ENCODE data around the gene IPCEF1. TPM values are rescaled to one million over a fixed set of nuclear protein-coding genes. Genes with fewer than 3 reads are reported as not detected.
A peak's percentile ranks its signal among the peaks of the same experiment; 100 is the strongest.

The IPCEF1 gene
- total and polyA plus RNA-seq, 2 donors (not counting 3 experiments of a cell fraction or from before 2014, with no cell fraction given), result 0.01 to 0.51 TPM

DNA sequence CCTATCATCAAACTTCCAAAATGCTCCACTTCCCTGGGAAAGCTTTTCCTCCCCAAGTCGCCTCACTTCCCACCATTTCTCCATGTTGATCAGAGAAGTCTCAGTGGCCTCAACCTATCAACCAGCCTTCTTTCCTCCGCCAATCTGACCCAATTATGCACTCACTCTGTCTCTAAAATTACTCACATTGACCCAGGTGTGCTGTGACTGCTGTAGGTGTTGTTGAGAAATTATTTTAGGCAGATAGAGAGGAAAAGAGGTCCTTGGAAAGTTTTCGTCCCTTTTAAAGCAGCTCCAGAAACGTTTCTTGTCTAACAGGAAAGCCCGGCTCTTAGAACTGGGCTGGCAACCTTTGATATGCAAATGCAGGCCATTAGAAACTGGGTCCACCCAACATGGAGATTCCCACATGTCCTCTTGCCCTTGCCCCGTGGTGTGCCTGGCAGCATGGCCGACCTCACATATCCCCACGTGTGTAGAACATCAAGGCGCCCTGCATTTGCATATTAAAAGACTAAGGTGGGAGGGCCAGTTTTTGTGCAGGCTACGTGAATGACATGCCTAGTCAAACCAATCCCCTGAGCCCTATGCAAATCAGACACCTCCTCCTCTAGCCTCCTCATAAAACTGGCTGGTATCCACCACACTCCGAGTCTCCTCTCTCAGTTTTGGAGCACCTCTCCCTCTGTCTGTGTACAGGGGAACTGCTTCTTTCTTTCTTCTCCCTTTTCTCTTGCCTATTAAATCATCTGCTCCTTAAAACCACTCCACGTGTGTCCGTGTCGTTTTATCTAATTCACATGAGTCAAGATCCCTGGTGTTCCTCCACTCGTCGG is 12.9 kb downstream of the IPCEF1 start:
- TF ChIP-seq, protein P1, sequence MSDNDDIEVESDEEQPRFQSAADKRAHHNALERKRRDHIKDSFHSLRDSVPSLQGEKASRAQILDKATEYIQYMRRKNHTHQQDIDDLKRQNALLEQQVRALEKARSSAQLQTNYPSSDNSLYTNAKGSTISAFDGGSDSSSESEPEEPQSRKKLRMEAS (IDR thresholded peaks at IDR 0.05; ENCODE audit: insufficient read depth, insufficient read length), result no peak
- TF ChIP-seq FOS (IDR thresholded peaks at IDR 0.05; ENCODE audit: borderline replicate concordance, insufficient read depth, low read length) (no peak), JUN (IDR thresholded peaks at IDR 0.05; ENCODE audit: borderline replicate concordance, insufficient read depth, insufficient read length, low read depth) (no peak), POLR2A (IDR thresholded peaks at IDR 0.05; ENCODE audit: low read depth, low read length) (no peak), EZH2 (IDR thresholded peaks at IDR 0.05; ENCODE audit: borderline replicate concordance, low read depth, low read length, severe bottlenecking) (no peak), MYC (IDR thresholded peaks at IDR 0.05; ENCODE audit: low read depth, low read length) (no peak), POLR2AphosphoS5 (IDR thresholded peaks at IDR 0.05; ENCODE audit: insufficient read depth, low read depth, low read length) (no peak), GATA2 (IDR thresholded peaks at IDR 0.05; ENCODE audit: insufficient read depth, insufficient read length, low read depth, low read length) (no peak)
- TF ChIP-seq, protein P2, sequence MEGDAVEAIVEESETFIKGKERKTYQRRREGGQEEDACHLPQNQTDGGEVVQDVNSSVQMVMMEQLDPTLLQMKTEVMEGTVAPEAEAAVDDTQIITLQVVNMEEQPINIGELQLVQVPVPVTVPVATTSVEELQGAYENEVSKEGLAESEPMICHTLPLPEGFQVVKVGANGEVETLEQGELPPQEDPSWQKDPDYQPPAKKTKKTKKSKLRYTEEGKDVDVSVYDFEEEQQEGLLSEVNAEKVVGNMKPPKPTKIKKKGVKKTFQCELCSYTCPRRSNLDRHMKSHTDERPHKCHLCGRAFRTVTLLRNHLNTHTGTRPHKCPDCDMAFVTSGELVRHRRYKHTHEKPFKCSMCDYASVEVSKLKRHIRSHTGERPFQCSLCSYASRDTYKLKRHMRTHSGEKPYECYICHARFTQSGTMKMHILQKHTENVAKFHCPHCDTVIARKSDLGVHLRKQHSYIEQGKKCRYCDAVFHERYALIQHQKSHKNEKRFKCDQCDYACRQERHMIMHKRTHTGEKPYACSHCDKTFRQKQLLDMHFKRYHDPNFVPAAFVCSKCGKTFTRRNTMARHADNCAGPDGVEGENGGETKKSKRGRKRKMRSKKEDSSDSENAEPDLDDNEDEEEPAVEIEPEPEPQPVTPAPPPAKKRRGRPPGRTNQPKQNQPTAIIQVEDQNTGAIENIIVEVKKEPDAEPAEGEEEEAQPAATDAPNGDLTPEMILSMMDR (IDR thresholded peaks at IDR 0.05; ENCODE audit: extremely low read depth in 1 of 2, insufficient read depth in 1 of 2, low read depth in 1 of 2, low read length in 2 of 2), result no peak
- no peak overlapping the region for H3K4me3 ChIP-seq (replicated peaks in 1 of 3; ENCODE audit: insufficient read depth in 1 of 3, low read depth in 1 of 3, low read length in 3 of 3)
- intact Hi-C loops (cut with micrococcal nuclease) (no loop called here), dilution Hi-C loops (cut with MboI; ENCODE audit: extremely low pct_ligation_motif_present, low sequenced_read_pairs) (no loop called here)
- ChIA-PET CTCF (no interaction called here), POLR2A (no interaction called here)
- H4K20me1 ChIP-seq (replicated peaks; ENCODE audit: control insufficient read depth, extremely low read depth, insufficient read depth, low read length), result no peaks in the 10 kb centered on the region
- no peaks in the 10 kb centered on the region for H3K9me1 ChIP-seq (replicated peaks; ENCODE audit: control insufficient read depth, extremely low read depth, insufficient read depth, low read length)
- H2AFZ ChIP-seq (ENCODE audit: low read depth, low read length), result no peak overlapping the region
- DNase-seq (ENCODE audit: low read depth, low spot score), result peak; percentile 5
- no peak overlapping the region for H3K27ac ChIP-seq (ENCODE audit: insufficient read depth, low read depth, low read length)
- H3K4me1 ChIP-seq (ENCODE audit: control insufficient read depth, extremely low read depth, insufficient read depth, low read length), result no peaks in the 10 kb centered on the region
- H3K9me3 ChIP-seq (replicated peaks; ENCODE audit: control insufficient read depth, insufficient read depth, low read length), result no peaks in the 10 kb centered on the region
- no peak overlapping the region for H3K4me2 ChIP-seq (ENCODE audit: insufficient read depth, low read length)
- no peaks in the 10 kb centered on the region for H3K79me2 ChIP-seq (ENCODE audit: control insufficient read depth, insufficient read depth, low read length)
- H3K9ac ChIP-seq (replicated peaks; ENCODE audit: extremely low read depth, insufficient read depth, low read length), result no peak overlapping the region
- no peak for FAIRE-seq
- H3K36me3 ChIP-seq (ENCODE audit: control insufficient read depth in 2 of 2, extremely low read depth in 1 of 2, insufficient read depth in 2 of 2, low read length in 2 of 2), result no peaks in the 10 kb centered on the region
- no TSS peak for BruUV-seq (replicated peaks)
- H3K27me3 ChIP-seq (ENCODE audit: control insufficient read depth in 2 of 2, insufficient read depth in 2 of 2, low read length in 2 of 2), result no peaks in the 10 kb centered on the region
